Measurements from ENCODE around the gene CATSPERD.
"Not testable (repeated sequence)": the region's sequence is repeated elsewhere in the genome, so short reads cannot be mapped to it uniquely, and the experiment has no call there.

CATSPERD gene

DNA sequence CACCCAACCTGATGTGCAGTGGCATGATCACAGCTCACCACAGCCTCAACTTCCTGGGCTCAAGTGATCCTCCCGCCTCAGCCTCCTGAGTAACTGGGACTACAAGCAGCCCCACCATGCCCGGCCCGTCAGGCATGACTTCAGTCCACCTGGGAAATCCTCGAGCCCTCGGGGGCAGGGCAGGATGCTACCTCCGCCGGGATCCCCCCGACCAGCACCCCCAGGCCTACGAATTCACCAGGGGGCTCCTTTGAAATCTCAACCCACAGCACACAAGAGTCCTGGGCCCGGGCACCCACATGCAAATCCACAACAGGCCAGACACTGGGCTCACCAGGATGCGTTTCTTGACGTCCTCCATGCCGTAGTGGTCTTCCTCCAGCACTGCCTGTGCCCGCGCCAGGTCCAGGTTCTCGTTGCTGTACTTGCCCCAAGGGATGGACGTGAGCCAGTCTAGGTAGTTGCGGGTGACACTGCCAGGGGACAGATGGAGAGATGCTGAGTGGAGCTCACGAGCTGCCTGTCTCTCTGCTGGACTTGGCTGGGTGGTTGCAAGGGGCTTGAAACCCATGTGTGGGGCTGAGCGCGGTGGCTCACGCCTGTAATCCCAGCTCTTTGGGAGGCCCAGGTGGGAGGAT is 19.9 kb upstream of the CATSPERD start:
- intact Hi-C loops (cut with DNase I; ENCODE audit: low total_unique reads) = no loop called here
- TF ChIP-seq, protein P1, sequence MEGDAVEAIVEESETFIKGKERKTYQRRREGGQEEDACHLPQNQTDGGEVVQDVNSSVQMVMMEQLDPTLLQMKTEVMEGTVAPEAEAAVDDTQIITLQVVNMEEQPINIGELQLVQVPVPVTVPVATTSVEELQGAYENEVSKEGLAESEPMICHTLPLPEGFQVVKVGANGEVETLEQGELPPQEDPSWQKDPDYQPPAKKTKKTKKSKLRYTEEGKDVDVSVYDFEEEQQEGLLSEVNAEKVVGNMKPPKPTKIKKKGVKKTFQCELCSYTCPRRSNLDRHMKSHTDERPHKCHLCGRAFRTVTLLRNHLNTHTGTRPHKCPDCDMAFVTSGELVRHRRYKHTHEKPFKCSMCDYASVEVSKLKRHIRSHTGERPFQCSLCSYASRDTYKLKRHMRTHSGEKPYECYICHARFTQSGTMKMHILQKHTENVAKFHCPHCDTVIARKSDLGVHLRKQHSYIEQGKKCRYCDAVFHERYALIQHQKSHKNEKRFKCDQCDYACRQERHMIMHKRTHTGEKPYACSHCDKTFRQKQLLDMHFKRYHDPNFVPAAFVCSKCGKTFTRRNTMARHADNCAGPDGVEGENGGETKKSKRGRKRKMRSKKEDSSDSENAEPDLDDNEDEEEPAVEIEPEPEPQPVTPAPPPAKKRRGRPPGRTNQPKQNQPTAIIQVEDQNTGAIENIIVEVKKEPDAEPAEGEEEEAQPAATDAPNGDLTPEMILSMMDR (IDR thresholded peaks at IDR 0.05) = no peak
- DNase-seq = no peak

DNA sequence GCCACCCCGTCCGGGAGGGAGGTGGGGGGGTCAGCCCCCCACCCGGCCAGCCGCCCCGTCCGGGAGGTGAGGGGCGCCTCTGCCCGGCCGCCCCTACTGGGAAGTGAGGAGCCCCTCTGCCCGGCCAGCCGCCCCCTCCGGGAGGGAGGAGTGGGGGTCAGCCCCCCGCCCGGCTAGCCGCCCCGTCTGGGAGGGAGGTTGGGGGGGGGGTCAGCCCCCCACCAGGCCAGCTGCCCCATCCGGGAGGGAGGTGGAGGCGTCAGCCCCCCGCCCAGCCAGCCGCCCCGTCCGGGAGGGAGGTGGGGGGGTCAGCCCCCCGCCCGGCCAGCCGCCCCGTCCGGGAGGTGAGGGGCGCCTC is 18.4 kb upstream of the CATSPERD start:
- DNase-seq; H3K4me1 ChIP-seq; H3K27ac ChIP-seq; H3K4me3 ChIP-seq; H3K9me3 ChIP-seq; intact Hi-C loops (cut with DNase I; ENCODE audit: low total_unique reads); H3K27me3 ChIP-seq: not testable (repeated sequence)
- peaks cover 40 to 91% (median 90%) of the 10 kb centered on the region in 3 donors for H3K36me3 ChIP-seq

More for the DNA sequence above, 19.9 kb upstream of the CATSPERD start:
- no peaks in the 10 kb centered on the region for H3K9me3 ChIP-seq
- H3K27ac ChIP-seq = no peak overlapping the region
- no peaks in the 10 kb centered on the region for H3K4me1 ChIP-seq
- H3K27me3 ChIP-seq = no peaks in the 10 kb centered on the region
- peaks cover 52 to 91% (median 90%) of the 10 kb centered on the region in 3 donors for H3K36me3 ChIP-seq
- no peak overlapping the region for H3K4me3 ChIP-seq

DNA sequence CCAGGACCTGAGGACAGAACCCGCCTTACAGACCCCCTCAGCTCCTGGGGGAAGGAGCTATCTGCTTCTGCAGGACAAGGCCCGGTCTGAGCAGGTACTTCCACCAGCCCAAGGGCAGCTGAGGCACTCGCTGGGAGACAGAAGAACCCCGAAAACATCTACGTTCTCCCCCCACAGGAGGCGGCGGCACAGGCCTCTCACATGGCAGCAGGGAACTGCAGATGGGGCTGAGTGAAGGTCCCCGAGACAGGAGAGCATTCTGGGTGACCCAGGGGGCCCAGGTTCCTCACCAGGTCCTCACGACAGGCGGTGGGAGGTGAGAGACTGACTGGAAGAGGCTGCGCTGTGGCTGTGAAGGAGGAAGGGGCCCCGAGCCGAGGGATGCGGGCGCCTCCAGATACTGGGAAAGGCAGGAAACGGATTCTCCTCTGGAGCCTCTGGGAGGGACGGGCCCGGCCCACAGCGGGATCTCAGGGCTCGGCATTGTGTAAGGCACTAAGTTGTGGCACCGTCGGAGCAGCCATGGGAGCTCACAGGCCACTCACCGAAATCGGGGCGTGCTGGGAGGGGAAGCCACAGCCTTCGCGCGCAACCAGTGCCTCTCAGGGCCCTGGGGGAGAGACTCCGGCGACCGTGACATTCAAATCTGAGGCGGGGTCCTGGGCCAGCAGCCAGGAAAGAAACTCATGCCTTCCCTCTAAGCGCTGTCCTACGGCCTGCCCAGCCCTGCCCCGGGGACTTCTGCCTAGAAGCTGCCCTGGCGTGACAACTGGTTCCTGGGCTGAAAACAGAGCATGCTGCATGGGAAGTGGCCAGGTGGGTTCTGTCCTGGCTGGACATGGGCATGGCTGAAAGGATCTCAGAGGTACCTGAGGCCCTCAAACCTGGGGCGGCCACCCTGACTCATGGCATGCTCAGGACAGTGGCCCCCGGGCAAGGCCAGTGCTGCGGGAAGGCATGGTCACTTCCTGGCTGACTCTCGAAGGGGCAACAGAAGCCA is 16.3 kb upstream of the CATSPERD start:
- TF ChIP-seq, protein P1 (IDR thresholded peaks at IDR 0.05) = no peak
- H3K9me3 ChIP-seq = no peaks in the 10 kb centered on the region
- H3K36me3 ChIP-seq = peaks cover 45 to 93% (median 86%) of the 10 kb centered on the region in 3 donors
- no peak overlapping the region for H3K27ac ChIP-seq
- no peak for DNase-seq
- no peaks in the 10 kb centered on the region for H3K27me3 ChIP-seq
- intact Hi-C loops (cut with DNase I; ENCODE audit: low total_unique reads) = no loop called here
- no peaks in the 10 kb centered on the region for H3K4me1 ChIP-seq
- no peak overlapping the region for H3K4me3 ChIP-seq

DNA sequence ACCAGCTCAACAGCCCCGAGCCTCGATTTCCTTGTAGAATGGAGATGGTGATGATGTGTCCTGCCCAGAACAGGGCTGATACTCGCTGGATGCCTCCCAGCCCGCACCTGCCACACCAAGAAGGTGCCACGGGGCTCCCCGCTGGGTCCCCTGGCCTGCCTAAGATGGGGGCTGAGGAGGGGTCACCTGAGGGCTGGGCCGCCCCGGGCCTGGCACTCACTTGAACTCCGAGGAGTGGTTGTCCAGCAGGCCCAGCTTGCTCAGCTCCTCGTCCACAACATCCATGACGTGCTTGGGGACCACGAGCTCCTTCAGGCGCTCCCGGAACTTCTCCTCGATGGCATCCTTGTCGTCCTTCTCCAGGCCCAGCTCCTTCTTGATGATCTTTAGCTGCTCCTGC is 14.9 kb upstream of the CATSPERD start:
- H3K4me1 ChIP-seq = no peaks in the 10 kb centered on the region
- no peak for DNase-seq
- TF ChIP-seq, protein P1 (IDR thresholded peaks at IDR 0.05) = no peak
- H3K27ac ChIP-seq = no peak overlapping the region
- intact Hi-C loops (cut with DNase I; ENCODE audit: low total_unique reads) = no loop called here
- peaks cover 34 to 93% (median 83%) of the 10 kb centered on the region in 3 donors for H3K36me3 ChIP-seq
- H3K4me3 ChIP-seq = no peak overlapping the region
- H3K27me3 ChIP-seq = no peaks in the 10 kb centered on the region
- H3K9me3 ChIP-seq = no peaks in the 10 kb centered on the region

- intact Hi-C loops (cut with DNase I; ENCODE audit: low total_unique reads) = no loop called here
- H3K36me3 ChIP-seq = peaks cover 43 to 94% (median 83%) of the 10 kb centered on the region in 3 donors
- no peak for DNase-seq
- TF ChIP-seq, protein P1 (IDR thresholded peaks at IDR 0.05) = no peak
- no peaks in the 10 kb centered on the region for H3K27me3 ChIP-seq
- H3K9me3 ChIP-seq = no peaks in the 10 kb centered on the region
- no peak overlapping the region for H3K4me3 ChIP-seq
- no peaks in the 10 kb centered on the region for H3K4me1 ChIP-seq
- no peak overlapping the region for H3K27ac ChIP-seq
These were observed 13.4 kb upstream of the CATSPERD start for GRCh38 chr19:5706876-5707573.

Data from tibial artery (tissue), 4 donors.